ENCODE data around the gene IL17RB.
A peak's percentile ranks its signal among the peaks of the same experiment; 100 is the strongest.

Gene IL17RB

GRCh38 chr3:53844262-53845102, 1.9 kb upstream of the IL17RB start:
- no peak overlapping the region for H4K91ac ChIP-seq (ENCODE audit: low read depth, low read length, poor library complexity)
- H3K36me3 ChIP-seq (replicated peaks in 1 of 2; ENCODE audit: control insufficient read depth in 2 of 2, insufficient read depth in 2 of 2, low read length in 2 of 2) = peaks cover 0 to 3% of the 10 kb centered on the region in 2 donors
- peaks cover 2 to 5% of the 10 kb centered on the region in 2 donors for H3K9me3 ChIP-seq (replicated peaks in 1 of 2; ENCODE audit: control insufficient read depth in 2 of 2, insufficient read depth in 1 of 2, low read depth in 1 of 2, low read length in 2 of 2)
- no peak overlapping the region for H3K23ac ChIP-seq (ENCODE audit: low read depth, low read length, poor library complexity)
- H4K8ac ChIP-seq (ENCODE audit: low read depth, low read length) = no peak overlapping the region
- H3K4me3 ChIP-seq (ENCODE audit: low read length in 2 of 2) = no peak overlapping the region
- H3K14ac ChIP-seq (ENCODE audit: low read length) = no peak overlapping the region
- no peak overlapping the region for H3K18ac ChIP-seq (ENCODE audit: low read length)
- H3K4me2 ChIP-seq (ENCODE audit: insufficient read depth, low read length, poor library complexity, severe bottlenecking) = no peak overlapping the region
- peaks cover 4 to 18% of the 10 kb centered on the region in 2 donors for H3K4me1 ChIP-seq (ENCODE audit: control insufficient read depth in 2 of 2, insufficient read depth in 1 of 2, low read depth in 1 of 2, low read length in 2 of 2)
- peak overlapping the region; percentile 48 for H2AK5ac ChIP-seq (ENCODE audit: low read depth, low read length)
- peak overlapping the region; percentile 22 for H3K9ac ChIP-seq (ENCODE audit: low read depth, low read length, poor library complexity)
- no CpG with 5 or more reads among the region's 9 CpGs for WGBS, 2 donors (ENCODE audit: extremely low coverage in 2 of 2, insufficient read length in 2 of 2, insufficient replicate concordance in 1 of 2)
- no peaks in the 10 kb centered on the region for H3K79me1 ChIP-seq (ENCODE audit: low read depth, low read length)
- peaks cover 0 to 9% (median 7%) of the 10 kb centered on the region in 3 experiments for H3K27me3 ChIP-seq (ENCODE audit: control insufficient read depth in 3 of 3, insufficient read depth in 3 of 3, low read depth in 1 of 3, low read length in 3 of 3)
- no peak overlapping the region for H2BK15ac ChIP-seq (ENCODE audit: low read length)
- H2AFZ ChIP-seq (ENCODE audit: low read length) = no peak overlapping the region
- peak overlapping the region; percentile 43 for H2BK5ac ChIP-seq (ENCODE audit: low read length)
- H3K27ac ChIP-seq (replicated peaks; ENCODE audit: low read length) = no peak overlapping the region
- no peak for DNase-seq (ENCODE audit: low spot score)
- no peak overlapping the region for H2BK120ac ChIP-seq (ENCODE audit: low read depth, low read length)
- no peak overlapping the region for H2BK12ac ChIP-seq (ENCODE audit: low read length)
- H3K4ac ChIP-seq (ENCODE audit: low read length) = no peak overlapping the region

DNA sequence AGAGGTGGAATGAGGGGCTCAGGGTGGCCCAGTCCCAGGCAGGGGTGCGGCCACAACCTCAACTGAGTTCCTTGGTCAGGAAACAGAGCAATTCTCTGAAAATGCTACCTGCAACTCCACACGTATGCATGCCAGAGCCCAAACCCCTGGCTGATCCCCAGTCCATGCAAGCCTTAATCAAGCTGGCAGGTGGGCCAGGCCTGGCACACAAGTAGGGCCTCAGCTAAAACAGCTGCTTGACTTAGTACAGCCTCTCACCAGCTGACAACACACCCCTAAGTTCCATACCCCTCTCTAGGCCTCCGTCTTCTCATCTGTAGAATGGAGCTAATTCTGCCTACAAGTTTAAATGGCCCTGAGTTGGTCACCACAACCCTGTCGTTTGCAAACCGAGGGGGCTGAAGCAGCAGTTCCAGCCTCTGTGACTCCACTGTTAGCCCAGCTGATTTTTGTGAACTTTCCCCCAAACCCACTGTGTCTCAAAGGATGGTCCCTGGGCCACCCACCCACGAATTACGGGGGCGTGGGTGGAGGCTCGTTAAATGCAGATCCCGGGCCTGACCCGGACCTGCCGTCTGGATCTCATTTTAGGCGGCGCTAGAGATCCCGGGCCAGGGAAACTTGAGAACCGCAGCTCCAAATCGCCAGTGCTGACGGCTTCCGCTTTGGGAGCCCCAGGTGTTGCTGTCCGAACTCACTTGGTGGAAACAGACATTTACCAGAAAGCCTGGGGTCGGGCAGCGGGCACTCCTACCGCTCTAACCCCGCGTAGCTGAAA, 1.1 kb upstream of the IL17RB start:
- WGBS, 2 donors (ENCODE audit: extremely low coverage in 2 of 2, insufficient read length in 2 of 2, insufficient replicate concordance in 1 of 2) = no CpG with 5 or more reads among the region's 25 CpGs
- Histone ChIP-seq H3K4me1 (ENCODE audit: control insufficient read depth in 2 of 2, insufficient read depth in 1 of 2, low read depth in 1 of 2, low read length in 2 of 2) (peaks cover 4 to 18% of the 10 kb centered on the region in 2 donors), H3K18ac (ENCODE audit: low read length) (peak overlapping the region; percentile 94), H2BK120ac (ENCODE audit: low read depth, low read length) (no peak overlapping the region), H2BK15ac (ENCODE audit: low read length) (peak overlapping the region; percentile 61), H4K8ac (ENCODE audit: low read depth, low read length) (no peak overlapping the region), H3K14ac (ENCODE audit: low read length) (peak overlapping the region; percentile 2), H3K23ac (ENCODE audit: low read depth, low read length, poor library complexity) (no peak overlapping the region), H2AFZ (ENCODE audit: low read length) (peak overlapping the region; percentile 100), H2BK12ac (ENCODE audit: low read length) (no peak overlapping the region), H4K91ac (ENCODE audit: low read depth, low read length, poor library complexity) (no peak overlapping the region), H2BK5ac (ENCODE audit: low read length) (no peak overlapping the region), H3K4me3 (ENCODE audit: low read length in 2 of 2) (peak overlapping the region; percentile 74 to 88), H3K79me1 (ENCODE audit: low read depth, low read length) (no peaks in the 10 kb centered on the region), H3K4ac (ENCODE audit: low read length) (no peak overlapping the region), H2AK5ac (ENCODE audit: low read depth, low read length) (no peak overlapping the region), H3K4me2 (ENCODE audit: insufficient read depth, low read length, poor library complexity, severe bottlenecking) (peak overlapping the region; percentile 85), H3K9ac (ENCODE audit: low read depth, low read length, poor library complexity) (peak overlapping the region; percentile 91), H3K27ac (replicated peaks; ENCODE audit: low read length) (no peak overlapping the region), H3K36me3 (replicated peaks in 1 of 2; ENCODE audit: control insufficient read depth in 2 of 2, insufficient read depth in 2 of 2, low read length in 2 of 2) (no peaks in the 10 kb centered on the region), H3K27me3 (ENCODE audit: control insufficient read depth in 3 of 3, insufficient read depth in 3 of 3, low read depth in 1 of 3, low read length in 3 of 3) (peaks cover 0 to 9% (median 7%) of the 10 kb centered on the region in 3 experiments), H3K9me3 (replicated peaks in 1 of 2; ENCODE audit: control insufficient read depth in 2 of 2, insufficient read depth in 1 of 2, low read depth in 1 of 2, low read length in 2 of 2) (peaks cover 2 to 5% of the 10 kb centered on the region in 2 donors)
- peak; percentile 41 for DNase-seq (ENCODE audit: low spot score)

GRCh38 chr3:53845881-53846133, 561 bp upstream of the IL17RB start:
- DNase-seq (ENCODE audit: low spot score) = no peak
- H3K14ac ChIP-seq (ENCODE audit: low read length) = peak overlapping the region; percentile 2
- peak overlapping the region; percentile 94 for H3K18ac ChIP-seq (ENCODE audit: low read length)
- H3K79me1 ChIP-seq (ENCODE audit: low read depth, low read length) = no peaks in the 10 kb centered on the region
- H2AK5ac ChIP-seq (ENCODE audit: low read depth, low read length) = no peak overlapping the region
- peak overlapping the region; percentile 85 for H3K4me2 ChIP-seq (ENCODE audit: insufficient read depth, low read length, poor library complexity, severe bottlenecking)
- peak overlapping the region; percentile 100 for H2AFZ ChIP-seq (ENCODE audit: low read length)
- peaks cover 0 to 9% (median 7%) of the 10 kb centered on the region in 3 experiments for H3K27me3 ChIP-seq (ENCODE audit: control insufficient read depth in 3 of 3, insufficient read depth in 3 of 3, low read depth in 1 of 3, low read length in 3 of 3)
- no peak overlapping the region for H2BK120ac ChIP-seq (ENCODE audit: low read depth, low read length)
- H3K4ac ChIP-seq (ENCODE audit: low read length) = no peak overlapping the region
- H3K4me1 ChIP-seq (ENCODE audit: control insufficient read depth in 2 of 2, insufficient read depth in 1 of 2, low read depth in 1 of 2, low read length in 2 of 2) = peaks cover 4 to 18% of the 10 kb centered on the region in 2 donors
- no peak overlapping the region for H4K8ac ChIP-seq (ENCODE audit: low read depth, low read length)
- H2BK12ac ChIP-seq (ENCODE audit: low read length) = no peak overlapping the region
- H3K4me3 ChIP-seq (ENCODE audit: low read length in 2 of 2) = peak overlapping the region; percentile 74 to 88
- H3K36me3 ChIP-seq (replicated peaks in 1 of 2; ENCODE audit: control insufficient read depth in 2 of 2, insufficient read depth in 2 of 2, low read length in 2 of 2) = no peaks in the 10 kb centered on the region
- no peak overlapping the region for H4K91ac ChIP-seq (ENCODE audit: low read depth, low read length, poor library complexity)
- peak overlapping the region; percentile 91 for H3K9ac ChIP-seq (ENCODE audit: low read depth, low read length, poor library complexity)
- H2BK15ac ChIP-seq (ENCODE audit: low read length) = peak overlapping the region; percentile 61
- peaks cover 2 to 5% of the 10 kb centered on the region in 2 donors for H3K9me3 ChIP-seq (replicated peaks in 1 of 2; ENCODE audit: control insufficient read depth in 2 of 2, insufficient read depth in 1 of 2, low read depth in 1 of 2, low read length in 2 of 2)
- H3K23ac ChIP-seq (ENCODE audit: low read depth, low read length, poor library complexity) = peak overlapping the region; percentile 6
- H2BK5ac ChIP-seq (ENCODE audit: low read length) = no peak overlapping the region
- no peak overlapping the region for H3K27ac ChIP-seq (replicated peaks; ENCODE audit: low read length)
- no CpG with 5 or more reads among the region's 34 CpGs for WGBS, 2 donors (ENCODE audit: extremely low coverage in 2 of 2, insufficient read length in 2 of 2, insufficient replicate concordance in 1 of 2)

DNA sequence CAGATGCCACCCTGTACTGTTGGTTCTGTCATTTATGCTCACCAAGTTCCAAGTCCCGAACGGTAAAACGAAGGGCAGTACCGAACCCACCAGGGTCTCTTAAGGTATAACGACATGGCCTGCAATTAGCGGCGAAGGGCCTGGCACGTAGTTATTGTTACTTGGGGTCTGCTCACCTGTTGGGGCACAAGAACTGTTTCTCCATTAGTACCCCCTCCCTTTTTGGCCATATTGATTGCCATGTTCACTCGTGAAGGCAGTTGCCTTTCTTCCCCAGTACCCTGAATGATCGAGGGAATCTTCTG, 435 bp downstream of the IL17RB start:
- WGBS, 2 donors (ENCODE audit: extremely low coverage in 2 of 2, insufficient read length in 2 of 2, insufficient replicate concordance in 1 of 2) = no CpG with 5 or more reads among the region's 10 CpGs
- no peaks in the 10 kb centered on the region for H3K79me1 ChIP-seq (ENCODE audit: low read depth, low read length)

More for the DNA sequence above, 435 bp downstream of the IL17RB start:
- Histone ChIP-seq H3K27ac (replicated peaks; ENCODE audit: low read length) (no peak overlapping the region), H3K4me1 (ENCODE audit: control insufficient read depth in 2 of 2, insufficient read depth in 1 of 2, low read depth in 1 of 2, low read length in 2 of 2) (peaks cover 4 to 18% of the 10 kb centered on the region in 2 donors), H3K27me3 (ENCODE audit: control insufficient read depth in 3 of 3, insufficient read depth in 3 of 3, low read depth in 1 of 3, low read length in 3 of 3) (peaks cover 0 to 9% (median 7%) of the 10 kb centered on the region in 3 experiments), H2AK5ac (ENCODE audit: low read depth, low read length) (no peak overlapping the region), H2BK5ac (ENCODE audit: low read length) (no peak overlapping the region), H2BK15ac (ENCODE audit: low read length) (no peak overlapping the region), H4K8ac (ENCODE audit: low read depth, low read length) (no peak overlapping the region), H3K4ac (ENCODE audit: low read length) (no peak overlapping the region), H3K18ac (ENCODE audit: low read length) (peak overlapping the region; percentile 96), H3K4me3 (ENCODE audit: low read length in 2 of 2) (peak overlapping the region; percentile 74 to 88), H3K9ac (ENCODE audit: low read depth, low read length, poor library complexity) (peak overlapping the region; percentile 78), H4K91ac (ENCODE audit: low read depth, low read length, poor library complexity) (no peak overlapping the region), H3K9me3 (replicated peaks in 1 of 2; ENCODE audit: control insufficient read depth in 2 of 2, insufficient read depth in 1 of 2, low read depth in 1 of 2, low read length in 2 of 2) (peaks cover 2 to 5% of the 10 kb centered on the region in 2 donors), H3K23ac (ENCODE audit: low read depth, low read length, poor library complexity) (peak overlapping the region; percentile 80), H3K36me3 (replicated peaks in 1 of 2; ENCODE audit: control insufficient read depth in 2 of 2, insufficient read depth in 2 of 2, low read length in 2 of 2) (no peaks in the 10 kb centered on the region), H2BK120ac (ENCODE audit: low read depth, low read length) (no peak overlapping the region), H3K14ac (ENCODE audit: low read length) (peak overlapping the region; percentile 84), H2AFZ (ENCODE audit: low read length) (peak overlapping the region; percentile 100), H3K4me2 (ENCODE audit: insufficient read depth, low read length, poor library complexity, severe bottlenecking) (peak overlapping the region; percentile 85), H2BK12ac (ENCODE audit: low read length) (no peak overlapping the region)
- no peak for DNase-seq (ENCODE audit: low spot score)
